Measurements from ENCODE around the gene SUPT16H. TPM values are rescaled to one million over a fixed set of nuclear protein-coding genes. Genes with fewer than 3 reads are reported as not detected.
"Not testable (repeated sequence)": the region's sequence is repeated elsewhere in the genome, so short reads cannot be mapped to it uniquely, and the experiment has no call there.

SUPT16H gene
- total RNA-seq: 14.9 TPM

DNA sequence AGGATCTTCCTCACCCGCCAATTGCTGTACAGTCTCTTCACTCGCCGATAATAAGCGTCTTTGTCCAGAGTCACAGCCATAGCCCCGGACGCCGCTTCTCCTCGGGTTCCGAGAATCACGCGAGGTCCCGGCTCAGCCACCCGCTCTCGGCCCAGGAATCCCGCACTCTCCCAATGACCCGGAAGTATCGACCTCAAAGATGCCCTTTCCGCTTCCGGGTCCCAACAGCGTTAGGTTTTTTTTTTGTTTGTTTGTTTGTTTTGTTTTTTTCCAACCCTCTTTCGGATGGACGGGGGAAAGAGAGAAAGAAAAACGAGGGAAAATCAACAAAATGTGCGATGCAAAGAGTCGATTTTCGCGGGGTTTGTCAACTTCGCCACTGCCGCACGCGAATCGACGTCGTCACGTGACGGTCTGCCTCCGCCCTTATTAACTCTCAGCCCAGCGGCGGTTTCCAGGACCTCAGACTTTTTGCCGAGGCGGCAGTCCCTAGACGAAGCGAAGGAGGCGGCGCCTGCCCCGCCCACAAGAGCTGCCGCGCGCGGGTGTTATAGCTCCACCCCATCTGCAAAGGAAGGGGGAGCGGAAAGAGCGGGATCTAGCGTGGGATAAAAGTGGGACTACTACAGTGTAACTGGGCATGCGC is at the start of gene SUPT16H:
Gene SUPT16H, minus strand, starts transcription at position 172 of the 646 bp plus-strand sequence. Its CDS starts 92 bp downstream, at position 80.
- DNase-seq (ENCODE audit: low spot score) (peak; percentile 95), ATAC-seq (peak; percentile 98)

DNA sequence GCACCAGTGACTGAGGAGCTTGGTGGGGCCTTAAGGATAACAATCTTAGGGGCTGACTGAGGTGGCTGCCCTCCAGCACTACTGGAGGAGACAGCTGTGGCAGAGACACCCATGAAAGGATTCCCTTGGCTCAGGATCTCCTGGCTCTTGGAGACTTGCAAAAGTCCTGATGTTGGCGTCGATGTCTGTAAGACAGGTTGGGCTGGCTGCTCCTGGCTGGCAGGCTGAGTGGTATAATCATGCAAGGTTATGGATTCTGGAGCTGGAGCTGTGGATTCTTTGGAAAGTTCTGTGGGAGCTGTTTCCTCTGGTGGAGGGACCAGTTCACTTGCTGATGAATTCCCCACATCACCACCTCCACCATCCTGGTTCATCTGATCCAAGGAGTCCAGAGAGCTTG is 47.3 kb upstream of the SUPT16H start:
- DNase-seq (ENCODE audit: low spot score) (no peak), ATAC-seq (no peak)

DNA sequence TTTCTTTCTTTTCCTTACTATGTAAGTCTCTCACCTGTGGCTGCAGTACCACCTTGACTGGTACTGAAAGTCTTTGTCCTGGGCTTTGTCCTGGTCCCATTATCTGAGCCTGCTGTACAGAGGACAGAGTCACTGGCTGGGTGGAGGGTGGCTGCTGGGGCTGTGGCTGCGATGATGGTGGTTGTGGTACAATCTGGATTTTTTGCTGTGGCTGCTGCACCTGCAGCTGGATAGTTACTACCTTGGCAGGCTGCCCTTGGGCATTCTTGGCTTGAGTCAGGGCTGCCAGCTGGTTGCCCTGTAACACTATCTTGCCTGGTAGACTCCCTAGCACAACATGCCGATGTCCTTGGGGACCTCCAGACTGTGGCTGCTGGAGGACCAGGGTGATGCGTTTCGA is 45.1 kb upstream of the SUPT16H start:
- peak; percentile 77 for ATAC-seq
- no peak for DNase-seq (ENCODE audit: low spot score)

DNA sequence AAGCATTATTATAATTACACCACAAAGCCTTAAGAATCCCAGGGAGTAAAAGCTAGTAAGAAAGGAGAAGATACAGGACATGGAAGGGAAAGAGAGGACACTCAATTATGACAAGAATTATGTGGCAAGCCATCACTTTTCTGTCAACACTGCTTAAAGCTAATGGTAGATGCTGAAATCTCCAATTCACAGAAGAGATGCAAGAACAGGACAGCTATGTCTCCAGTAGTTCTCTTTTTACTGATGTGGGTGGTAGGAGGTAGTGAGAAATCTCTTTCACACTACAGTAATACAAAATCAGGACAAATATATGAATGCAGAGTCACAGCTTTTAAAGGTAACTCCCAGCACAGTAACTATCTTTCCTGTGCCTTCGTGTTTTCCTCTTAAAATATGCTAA is 42.9 kb upstream of the SUPT16H start:
- no peak for DNase-seq (ENCODE audit: low spot score)
- ATAC-seq: no peak

DNA sequence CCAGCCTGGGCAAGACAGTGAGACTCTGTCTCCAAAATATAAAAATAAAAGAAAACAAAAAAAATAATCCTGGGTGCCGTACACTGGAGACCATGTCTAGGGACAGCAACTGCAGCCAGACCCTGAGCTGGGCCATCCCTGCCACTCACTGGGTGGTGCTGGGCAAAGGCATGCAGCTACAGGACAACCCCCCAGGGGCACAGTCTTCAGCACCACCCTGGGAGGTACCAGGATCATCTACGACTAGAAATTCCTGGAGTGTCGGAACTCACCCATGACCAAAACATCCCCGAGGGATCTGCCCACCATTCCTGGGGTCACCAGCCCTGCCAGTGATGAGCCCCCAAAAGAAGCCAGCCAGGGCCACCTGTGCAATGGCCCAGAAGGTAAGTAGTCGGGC is 35.7 kb upstream of the SUPT16H start:
- ATAC-seq: no peak
- no peak for DNase-seq (ENCODE audit: low spot score)

DNA sequence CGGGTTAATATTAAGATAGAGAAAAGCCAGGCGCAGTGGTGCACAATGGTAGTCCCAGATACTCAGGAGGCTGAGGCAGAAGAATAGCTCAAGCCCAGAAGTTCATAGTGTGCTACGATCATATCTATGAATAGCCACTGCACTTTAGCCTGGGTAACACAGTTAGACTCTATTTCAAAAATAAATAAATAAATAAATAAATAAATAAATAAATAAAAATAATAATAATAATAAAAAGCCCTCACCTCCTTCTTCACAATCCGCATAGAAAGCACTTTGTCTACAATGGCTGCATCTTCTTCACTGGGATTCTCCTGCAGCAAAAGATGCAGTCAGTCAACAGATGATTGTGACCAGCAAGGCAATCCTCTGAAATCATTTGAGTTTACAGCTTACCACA is 31.5 kb upstream of the SUPT16H start:
- DNase-seq (ENCODE audit: low spot score) (no peak), ATAC-seq (no peak)

DNA sequence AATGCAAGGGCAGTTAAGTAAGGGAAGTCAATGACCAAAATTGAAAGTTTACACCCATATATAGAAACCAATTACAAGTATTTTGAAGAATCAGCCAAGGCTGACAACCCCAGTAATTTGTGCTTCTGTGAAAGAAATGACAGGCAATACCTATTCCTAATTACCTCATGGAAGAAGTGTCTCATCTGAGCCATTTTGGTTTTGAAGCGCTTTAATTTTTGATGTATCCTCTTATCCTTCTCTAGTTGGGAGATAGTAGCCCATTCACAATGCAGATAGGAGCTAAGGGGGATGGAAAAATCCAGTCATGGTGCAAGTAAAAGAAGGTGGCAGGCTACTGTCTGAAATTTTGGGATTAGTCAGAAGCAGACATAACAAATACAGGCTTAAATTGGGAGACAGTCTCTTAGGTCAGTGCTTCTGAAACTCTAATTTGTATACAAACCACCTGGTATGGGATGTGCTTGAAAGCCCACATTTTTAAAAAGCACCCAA is 30.4 kb upstream of the SUPT16H start:
- DNase-seq (ENCODE audit: low spot score): no peak

DNA sequence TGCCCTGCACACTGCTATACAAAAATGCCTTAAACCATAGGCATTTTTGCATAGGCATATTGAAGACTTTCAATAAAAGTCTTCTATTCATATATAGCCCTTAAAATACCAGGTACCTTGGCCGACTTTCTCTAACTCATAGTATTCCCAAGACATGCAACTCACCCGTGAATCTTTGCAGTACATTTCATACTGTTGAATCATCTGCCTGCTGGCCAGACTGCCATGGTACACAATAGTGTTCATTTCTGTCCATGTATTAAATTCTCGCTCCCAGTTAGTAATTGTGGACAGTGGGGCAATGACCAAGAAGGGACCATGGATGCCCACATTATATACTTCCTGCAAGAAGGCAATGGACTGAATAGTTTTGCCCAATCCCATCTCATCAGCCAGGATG is 24.3 kb upstream of the SUPT16H start:
- ATAC-seq (no peak), DNase-seq (ENCODE audit: low spot score) (no peak)

More for the DNA sequence above, 30.4 kb upstream of the SUPT16H start:
- ATAC-seq: no peak

DNA sequence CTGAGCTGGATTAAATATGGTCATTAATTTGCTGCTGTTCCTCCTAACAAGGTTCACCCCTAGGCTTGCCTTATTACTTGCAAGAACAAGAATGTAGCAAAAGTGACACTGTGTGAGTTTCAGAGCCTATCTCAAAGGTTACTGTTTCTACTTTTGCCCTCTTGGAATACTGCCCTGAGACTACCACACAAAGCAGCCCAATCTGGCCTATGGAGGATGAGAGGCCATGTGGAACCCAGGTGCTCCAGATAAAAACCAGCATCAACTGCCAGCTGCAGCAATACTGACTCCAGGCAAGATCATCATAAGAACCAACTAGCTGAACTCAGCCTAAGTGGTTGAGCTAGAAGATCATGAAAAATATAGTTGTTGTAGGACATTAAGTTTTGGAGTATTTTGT is 22.4 kb upstream of the SUPT16H start:
- ATAC-seq: peak; percentile 81
- DNase-seq (ENCODE audit: low spot score): no peak

DNA sequence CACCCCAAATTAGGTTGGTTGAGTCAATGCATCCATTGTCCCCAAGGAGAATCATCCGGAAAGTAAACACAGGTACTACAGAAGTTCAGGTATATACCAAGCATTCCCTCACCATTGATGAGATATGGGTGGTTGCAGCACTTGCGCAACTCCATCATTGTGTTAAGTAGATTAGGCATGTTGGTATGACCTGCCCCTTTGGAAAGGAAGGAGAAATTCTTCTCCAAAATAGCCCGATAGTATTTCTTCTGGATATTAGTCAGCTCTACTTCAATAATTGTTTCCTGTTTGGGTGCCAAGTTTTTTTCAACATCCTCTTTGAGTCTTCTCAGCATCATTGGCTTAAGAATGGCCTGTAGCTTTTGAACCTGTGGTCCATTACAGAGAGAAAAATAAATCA is 21.3 kb upstream of the SUPT16H start:
- ATAC-seq: no peak
- no peak for DNase-seq (ENCODE audit: low spot score)

DNA sequence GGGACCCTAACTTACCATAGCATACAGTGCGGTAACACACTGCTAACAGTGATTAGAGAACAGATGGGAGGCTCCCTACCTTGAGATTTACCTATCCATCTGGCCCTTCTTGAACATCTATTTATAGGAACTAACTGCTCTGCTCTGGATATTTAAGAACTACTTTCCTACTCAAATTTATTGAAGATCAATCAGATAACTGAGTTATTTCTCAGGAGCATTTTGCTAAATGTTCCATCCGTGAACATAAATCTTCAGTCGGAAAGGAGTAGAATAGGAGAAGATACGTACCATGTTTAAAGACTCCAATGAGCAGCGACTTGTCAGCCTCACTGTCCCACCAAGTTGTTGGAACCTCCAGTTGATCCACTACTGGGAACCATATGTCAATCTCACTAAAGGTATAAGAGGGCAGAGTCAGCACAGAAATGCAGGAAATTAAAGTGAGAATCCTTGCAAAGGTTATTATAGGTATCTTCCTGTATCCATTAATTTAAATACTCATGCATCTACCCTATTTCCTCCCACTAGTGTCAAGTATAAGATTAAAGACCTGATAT is 15.6 kb upstream of the SUPT16H start:
- DNase-seq (ENCODE audit: low spot score): no peak
- ATAC-seq: no peak

DNA sequence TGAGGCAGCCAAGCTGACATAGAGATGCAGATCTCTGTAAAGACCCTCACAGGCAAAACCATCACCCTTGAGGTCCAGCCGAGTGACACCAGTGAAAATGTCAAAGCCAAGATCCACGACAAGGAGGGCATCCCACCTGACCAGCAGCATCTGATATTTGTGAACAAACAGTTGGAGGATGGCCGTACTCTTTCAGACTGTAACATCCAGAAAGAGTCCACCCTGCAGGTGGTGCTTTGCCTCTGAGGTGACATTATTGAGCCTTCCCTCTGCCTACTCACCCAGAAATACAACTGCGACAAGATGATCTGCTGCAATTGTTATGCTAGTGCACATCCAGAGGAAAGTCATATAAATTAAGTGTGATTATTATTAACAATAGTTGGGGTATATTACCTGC is 15.1 kb upstream of the SUPT16H start:
- ATAC-seq: no peak
- DNase-seq (ENCODE audit: low spot score): no peak

DNA sequence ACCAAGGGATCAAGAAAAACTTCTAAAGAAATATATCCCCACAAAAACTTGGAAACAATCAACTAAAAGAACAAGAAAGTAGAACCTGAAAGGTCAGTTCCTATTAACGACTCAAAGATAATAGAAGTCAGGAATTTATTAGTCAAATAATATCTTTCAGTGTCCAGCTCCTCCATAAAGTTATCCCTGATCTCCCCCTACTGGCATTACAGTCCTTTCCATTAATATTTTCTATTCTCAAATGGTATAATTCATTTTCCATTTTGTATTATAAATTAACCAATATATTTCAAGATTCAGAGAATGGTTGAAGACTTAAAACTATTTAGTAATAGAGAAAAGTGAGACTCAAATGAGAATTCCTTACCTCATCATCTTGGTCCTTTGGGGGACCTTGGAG is 11.6 kb upstream of the SUPT16H start:
- no peak for ATAC-seq
- no peak for DNase-seq (ENCODE audit: low spot score)

DNA sequence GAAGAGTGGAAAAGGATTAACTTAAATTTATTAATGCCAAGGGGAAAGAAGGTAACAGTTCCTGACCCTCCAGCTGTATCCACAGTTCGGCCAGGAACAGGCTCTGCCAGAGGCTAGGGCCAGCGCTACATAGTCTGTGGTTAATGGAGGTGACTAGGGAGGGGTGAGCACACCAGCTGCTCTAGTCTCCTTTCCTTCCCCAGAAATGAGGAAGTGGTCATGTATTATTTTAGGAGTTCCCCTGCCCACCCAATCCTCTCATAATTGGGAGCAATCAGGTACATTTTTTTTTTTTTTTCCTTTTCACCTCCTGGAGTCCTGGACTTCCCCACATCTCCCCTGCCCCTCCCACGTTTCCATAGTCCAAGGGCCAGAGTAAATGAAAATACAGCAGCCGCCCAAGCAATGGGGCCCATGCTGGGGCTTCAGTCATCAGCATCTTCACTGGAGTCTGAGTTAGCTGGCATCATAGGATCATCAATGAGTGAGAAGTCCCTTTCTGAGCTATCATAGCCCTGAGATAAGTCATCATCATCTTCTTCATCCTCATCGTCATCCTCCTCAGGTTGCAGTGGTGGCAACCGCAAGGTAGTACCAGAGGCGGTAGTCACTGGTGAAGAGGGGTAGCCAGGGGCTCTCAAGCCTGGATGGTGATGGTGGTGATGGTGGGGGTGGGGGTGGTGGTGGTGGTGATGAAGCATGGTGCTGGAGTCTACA is 1.5 kb upstream of the SUPT16H start:
- ATAC-seq (no peak), DNase-seq (ENCODE audit: low spot score) (no peak)

DNA sequence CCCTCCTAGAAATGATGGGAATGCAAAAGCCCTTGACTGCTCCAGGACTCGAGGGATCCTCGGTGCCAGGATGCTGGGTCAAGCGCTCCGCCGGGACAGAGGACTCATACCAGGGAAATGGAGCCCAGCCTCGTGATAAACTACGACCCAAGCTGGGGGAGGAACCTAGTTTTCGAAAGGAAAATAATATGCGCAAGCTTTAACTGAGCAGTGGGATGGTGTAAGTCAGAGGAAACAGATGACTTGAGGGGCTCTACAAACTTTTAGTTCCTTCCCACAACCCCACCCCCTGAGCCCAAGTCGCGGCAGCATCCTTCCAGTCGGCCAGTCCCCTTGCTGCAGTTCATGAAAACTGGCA is 654 bp upstream of the SUPT16H start:
- DNase-seq (ENCODE audit: low spot score) (no peak), ATAC-seq (no peak)

DNA sequence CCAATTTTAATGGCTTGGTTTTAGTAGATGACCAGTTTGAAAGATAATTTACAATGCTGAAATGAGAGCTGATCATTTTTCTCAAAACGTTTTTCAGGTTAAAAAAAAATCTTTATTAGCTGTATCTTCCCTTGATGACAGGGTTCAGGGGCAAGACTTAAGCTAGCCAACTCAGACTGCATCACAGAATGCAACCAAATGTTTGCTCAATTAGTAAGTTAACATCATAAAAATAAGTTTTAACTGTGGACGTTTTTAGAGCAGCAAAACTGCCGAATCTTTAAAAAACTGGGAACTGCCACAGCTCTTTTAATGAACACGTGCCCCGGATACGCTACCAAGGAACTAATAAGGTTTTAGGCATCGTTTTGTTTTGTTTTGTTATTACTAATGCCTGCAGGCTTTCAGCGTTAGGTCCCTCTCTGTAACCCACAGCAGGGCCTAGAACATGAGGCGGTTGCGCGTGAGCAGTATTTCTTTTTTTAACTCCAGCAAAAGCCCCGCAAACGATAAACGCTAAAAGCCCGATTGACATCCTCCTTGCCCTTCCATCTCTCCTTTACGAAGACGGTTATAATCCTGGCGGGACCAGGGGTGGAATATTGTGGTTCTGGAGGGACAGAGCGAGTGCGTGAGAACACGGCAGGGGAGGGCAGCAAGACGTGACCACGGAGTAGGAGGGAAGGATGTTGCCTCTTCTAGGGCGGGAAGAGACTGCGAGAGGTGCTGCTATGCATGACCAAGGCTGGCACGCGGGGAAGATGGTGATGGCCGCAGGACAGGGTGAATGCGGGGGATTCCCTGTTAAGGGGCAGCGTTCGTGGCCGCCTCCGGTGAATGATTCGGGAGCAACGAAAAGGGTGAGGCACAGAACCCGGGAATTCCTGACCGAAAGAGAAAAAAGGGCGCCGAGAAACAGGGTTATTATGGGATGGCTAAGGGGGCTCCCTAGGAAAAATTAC is 652 bp downstream of the SUPT16H start:
- peak; percentile 42 for ATAC-seq
- DNase-seq (ENCODE audit: low spot score): no peak

DNA sequence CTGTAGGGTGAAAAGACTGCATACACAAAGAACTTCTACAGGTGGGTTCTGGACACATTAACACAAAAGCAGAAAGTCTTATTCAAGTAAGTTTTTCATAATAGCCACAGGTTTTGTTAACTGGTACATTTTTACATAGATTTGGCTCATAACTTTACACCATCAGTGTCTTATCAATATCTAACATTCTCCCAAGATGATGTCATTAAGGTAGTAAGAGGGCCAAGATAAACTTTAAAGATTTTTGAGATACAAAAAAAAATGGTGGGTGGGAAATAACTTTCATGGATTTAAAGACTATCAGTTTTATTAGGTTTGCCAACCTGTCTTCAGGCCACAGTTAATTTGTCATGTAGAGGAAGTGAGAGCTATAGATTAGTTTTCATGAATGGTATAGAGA is 1.7 kb downstream of the SUPT16H start:
- DNase-seq (ENCODE audit: low spot score) (no peak), ATAC-seq (no peak)

DNA sequence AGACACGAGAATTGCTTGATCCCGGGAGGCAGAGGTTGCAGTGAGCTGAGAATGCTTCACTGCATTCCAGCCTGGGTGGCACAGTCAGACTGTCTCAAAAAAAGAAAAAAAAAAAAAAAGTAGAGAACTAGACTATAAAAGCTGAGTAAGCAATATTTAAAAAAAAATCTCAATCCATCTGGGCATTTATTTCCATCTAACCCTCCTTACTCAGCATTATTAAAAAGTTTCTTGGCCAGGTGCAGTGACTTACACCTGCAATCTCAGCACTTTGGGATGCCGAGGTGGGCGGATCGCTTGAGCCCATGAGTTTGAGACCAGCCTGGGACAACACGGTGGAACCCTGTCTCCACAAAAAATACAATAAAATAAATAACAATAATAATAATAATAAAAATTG is 4.5 kb downstream of the SUPT16H start:
- ATAC-seq (no peak), DNase-seq (ENCODE audit: low spot score) (no peak)

DNA sequence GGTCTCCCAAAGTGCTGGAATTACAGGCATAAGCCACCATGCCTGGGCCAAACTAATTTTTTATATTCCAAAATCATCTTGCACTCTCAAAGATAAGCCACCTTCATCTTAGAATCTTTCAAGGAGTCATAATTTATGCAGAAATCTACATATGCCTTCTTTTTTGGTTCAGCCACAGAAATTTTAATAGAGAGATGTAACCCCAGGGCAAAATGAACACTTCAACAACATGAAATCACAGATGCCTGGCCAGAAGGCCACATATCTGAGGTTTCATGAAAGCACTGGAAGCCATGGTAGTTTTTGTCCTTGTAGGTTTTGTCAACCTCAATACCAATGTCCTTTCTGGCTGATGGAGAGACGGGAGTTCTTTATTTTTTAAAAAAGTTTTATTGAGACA is 9.8 kb downstream of the SUPT16H start:
- no peak for DNase-seq (ENCODE audit: low spot score)
- no peak for ATAC-seq

DNA sequence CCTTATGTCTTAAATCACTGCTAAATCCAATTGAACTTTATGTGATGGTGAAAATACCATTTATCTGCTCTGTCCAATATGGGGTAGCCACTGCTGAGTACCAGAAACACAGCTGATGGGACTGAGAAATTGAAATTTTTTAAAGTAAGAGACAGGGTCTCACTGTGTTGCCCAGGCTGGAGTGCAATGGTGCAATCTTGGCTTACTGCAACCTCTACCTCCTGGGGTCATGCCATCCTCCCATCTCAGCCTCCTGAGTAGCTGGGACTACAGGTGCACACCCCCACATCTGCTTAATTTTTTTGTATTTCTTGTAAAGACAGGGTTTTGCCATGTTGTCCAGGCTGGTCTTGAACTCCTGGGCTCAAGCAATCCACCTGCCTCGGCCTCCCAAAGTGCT is 11.0 kb downstream of the SUPT16H start:
- DNase-seq (ENCODE audit: low spot score); ATAC-seq: not testable (repeated sequence)

Measured in left lobe of liver (tissue), 2 donors.